RCC 7860 (cell line): ENCODE data around the gene SERINC3.

ENCODE experiments used
- DNase-seq: peaks from one replicate; pipeline ENCODE4 v3.0.0-alpha.2; 2015; ENCODE audit warnings: low spot score
- FAIRE-seq: peaks from 2 replicates; lab custom pipeline; 2012; peaks lifted over from hg19 to GRCh38; lab: Jason Lieb, UNC

Gene SERINC3

GRCh38 chr20:44533928-44534327 lies 12.1 kb upstream of the SERINC3 start:
- DNase-seq: no peak
- FAIRE-seq: no peak

DNA sequence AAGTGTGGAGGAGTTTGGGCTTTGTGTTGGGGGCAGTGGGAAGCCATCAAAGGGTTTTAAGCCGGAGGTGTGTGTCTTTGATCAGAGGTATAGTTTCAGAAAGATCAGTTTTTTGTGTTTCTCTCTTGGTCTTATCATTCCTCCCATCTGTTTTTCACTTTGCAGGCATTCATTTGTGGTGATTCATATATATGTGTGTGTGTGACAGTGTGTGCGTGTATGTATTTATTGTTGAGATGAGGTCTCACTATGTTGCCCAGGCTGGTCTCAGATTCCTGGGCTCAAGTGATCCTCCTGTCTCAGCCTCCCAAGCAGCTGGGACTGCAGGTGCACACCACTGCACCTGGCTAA lies 11.1 kb upstream of the SERINC3 start:
- peak; percentile 33 for DNase-seq

DNA sequence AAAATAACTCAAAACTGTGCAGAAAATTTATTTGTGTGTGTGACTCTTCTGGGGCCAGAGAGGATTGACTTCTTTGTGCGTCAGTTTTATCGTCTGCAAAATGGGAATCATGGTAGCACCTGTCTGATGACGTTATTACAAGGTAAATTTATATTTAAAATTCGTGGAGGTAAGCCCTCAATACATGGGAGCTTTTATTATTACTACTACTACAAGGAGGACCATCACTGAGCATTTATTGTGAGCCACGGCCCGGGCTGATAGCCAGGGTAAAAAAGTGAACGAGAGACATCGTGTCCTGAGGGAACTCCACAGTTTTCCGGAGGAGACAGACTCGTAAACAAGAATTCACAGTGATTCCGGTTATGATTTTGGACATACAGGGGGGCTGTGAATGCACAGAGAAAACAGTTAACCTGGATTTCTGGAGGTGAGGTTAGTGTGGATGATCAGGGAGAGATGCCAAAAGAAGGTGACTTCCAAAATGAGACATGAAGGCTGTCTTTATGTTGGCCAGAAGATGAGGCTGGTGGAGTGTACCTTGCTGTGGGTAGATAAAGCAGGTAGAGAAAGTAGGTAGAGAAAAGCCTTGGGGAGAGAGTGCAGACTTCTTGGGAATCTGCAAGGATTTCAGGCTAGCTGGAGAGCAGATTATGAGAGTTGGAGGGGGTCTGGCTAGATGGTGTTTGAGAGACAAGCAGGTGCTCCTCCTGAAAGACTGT lies 10.6 kb upstream of the SERINC3 start:
- DNase-seq (no peak), FAIRE-seq (no peak)

More for the DNA sequence above, 11.1 kb upstream of the SERINC3 start:
- FAIRE-seq: no peak

DNA sequence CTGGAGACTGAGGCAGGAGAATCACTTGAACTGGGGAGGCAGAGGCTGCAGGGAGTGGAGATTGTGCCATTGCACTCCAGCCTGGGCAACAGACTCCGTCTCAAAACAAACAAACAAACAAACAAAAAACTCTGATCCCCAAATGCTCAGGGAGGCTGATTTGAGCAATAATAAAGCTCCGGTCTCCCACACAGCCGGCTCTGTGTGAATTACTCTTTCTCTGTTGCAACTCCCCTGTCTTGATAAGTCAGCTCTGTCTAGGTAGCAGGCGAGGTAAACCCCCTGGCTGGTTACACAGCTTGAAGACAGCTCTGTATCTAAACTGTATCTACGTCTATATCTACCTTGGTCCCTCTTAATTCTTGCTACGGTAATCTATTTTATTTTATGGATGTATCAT lies 6.4 kb upstream of the SERINC3 start:
- FAIRE-seq: no peak
- DNase-seq: no peak

DNA sequence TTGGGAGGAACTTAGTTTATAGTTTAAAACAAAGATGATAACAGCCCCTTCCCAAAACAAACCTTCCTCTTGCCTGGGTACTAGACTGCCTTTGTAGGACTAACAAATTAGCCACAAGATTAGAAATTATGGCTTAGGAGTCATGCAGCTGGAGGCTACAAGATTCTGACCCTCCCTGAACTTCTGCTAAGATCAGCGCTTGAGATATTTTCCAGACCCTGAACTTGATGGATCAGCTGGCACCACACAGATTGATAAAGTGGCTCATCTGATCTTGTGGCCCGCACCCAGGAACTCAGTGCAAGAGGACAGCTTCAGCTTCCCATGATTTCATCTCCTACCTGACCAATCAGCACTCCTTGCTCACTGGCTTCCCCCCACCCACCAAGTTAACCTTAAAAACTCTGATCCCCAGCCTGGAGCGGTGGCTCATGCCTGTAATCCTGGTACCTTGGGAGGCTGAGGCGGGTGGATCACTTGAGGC lies 5.9 kb upstream of the SERINC3 start:
- DNase-seq: no peak

DNA sequence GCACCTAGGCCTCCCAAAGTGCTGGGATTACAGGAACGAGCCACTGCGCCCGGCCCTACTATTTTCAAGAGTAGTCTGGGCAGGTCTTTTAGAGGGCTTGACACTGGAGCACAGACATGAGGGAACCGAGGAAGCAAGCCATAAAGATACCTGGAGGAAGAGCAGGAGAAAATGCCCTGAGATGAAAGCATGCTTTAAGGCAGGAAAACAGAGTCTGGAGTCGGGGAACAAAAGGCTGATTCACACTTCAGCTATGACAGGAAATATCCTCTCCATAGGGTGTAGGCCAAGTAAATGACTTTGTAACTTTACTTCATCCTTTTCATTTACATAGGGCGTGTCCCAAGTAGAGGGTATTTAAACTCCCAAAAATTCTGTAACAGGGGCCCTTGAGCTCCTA lies 4.3 kb upstream of the SERINC3 start:
- FAIRE-seq (no peak), DNase-seq (peak; percentile 56)

More for the DNA sequence above, 5.9 kb upstream of the SERINC3 start:
- no peak for FAIRE-seq

- FAIRE-seq (no peak), DNase-seq (no peak)
These were observed 1.9 kb upstream of the SERINC3 start for GRCh38 chr20:44523746-44524145.

DNA sequence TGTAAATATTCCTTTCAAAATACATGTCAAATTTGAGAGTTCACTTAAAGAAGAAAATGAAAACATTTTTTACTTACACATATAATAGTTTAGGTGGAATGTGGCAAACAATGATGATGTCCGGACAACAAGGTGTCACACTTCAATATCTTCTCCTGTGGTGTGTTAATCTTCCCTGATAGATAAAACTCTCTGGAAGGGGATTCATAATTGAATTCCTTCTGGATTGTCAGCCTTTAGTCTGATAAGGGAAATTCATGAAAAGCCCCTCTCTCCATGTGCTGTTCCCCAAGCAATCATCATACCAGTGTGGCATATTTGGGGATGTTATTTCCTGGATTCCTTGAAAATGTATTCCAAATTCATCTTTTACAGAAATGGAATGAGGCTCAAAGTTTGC lies 971 bp upstream of the SERINC3 start:
- no peak for FAIRE-seq

DNA sequence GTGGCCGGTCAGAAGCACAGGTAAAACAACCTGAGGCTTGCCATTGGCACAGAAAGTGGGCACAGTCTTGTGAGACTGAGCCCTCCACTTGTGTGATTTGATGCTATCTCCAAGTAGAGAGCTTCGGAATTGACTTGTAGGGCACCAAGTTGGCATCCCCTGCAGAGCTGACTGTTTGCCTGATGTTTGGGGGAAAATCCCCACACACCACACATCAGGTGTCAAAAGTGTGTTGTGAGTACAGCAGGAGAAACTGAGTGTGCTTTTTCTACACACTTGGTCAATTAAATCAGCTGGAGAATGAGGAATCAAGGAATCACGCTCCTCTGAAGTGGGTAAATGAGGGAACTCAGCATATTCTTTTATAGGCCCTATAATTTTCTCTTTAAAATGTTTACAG lies 989 bp downstream of the SERINC3 start:
- no peak for FAIRE-seq
- DNase-seq: no peak

More for the DNA sequence above, 971 bp upstream of the SERINC3 start:
- DNase-seq: no peak

- DNase-seq: no peak
- FAIRE-seq: no peak
These were observed 3.6 kb downstream of the SERINC3 start for GRCh38 chr20:44518248-44518647.

DNA sequence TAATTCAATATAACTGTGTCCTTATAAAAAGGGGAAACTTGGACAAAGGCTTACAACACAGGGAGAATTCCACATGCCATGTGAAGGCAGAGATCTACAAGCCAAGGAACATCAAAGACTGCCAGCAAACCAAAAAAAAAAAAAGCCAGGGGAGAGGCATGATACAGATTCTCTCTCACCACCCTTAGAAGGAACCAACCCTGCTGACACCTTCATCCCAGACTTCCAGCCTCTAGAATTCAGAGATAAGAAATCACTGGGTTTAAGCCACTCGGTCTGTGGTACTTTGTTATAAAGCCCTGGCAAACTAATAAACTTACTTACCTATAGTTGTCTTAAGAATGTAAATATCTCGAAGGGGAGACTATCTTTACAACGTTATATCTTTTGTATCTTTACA lies 4.4 kb downstream of the SERINC3 start:
- FAIRE-seq: no peak
- no peak for DNase-seq

DNA sequence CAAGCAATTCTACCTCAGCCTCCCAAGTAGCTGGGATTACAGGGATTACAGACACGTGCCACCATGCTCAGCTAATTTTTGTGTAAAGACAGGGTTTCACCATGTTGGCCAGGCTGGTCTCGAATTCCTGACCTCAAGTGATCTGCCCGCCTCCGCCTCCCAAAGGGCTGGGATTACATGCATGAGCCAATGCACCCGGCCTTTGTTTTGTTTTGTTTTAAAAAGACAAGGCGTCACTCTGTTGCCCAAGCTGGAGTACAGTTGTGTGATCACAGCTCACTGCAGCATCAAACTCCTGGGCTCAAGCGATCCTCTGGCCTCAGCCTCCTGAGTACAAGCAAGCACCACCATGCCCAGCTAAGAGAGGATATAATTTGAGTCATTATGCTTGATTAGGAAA lies 5.4 kb downstream of the SERINC3 start:
- no peak for FAIRE-seq
- no peak for DNase-seq

DNA sequence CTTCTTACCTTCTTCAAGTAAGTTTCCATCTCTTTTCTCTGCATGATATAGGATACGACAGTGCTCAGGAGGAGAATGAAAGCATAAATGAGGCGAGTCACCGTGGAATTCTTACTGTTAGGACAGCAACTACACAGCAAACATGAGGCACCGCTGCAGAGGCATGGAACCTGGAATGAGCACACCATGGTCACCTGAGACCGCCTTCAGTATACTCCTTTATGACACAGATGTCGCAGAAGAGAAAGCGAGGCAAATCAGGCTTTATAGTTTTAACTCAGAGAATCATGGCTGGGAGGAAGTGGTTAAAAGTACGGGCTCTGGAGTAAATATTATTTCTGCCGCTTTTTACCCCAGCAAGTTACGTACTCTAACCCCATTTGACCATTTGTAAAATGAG lies 8.0 kb downstream of the SERINC3 start:
- DNase-seq (no peak), FAIRE-seq (no peak)

DNA sequence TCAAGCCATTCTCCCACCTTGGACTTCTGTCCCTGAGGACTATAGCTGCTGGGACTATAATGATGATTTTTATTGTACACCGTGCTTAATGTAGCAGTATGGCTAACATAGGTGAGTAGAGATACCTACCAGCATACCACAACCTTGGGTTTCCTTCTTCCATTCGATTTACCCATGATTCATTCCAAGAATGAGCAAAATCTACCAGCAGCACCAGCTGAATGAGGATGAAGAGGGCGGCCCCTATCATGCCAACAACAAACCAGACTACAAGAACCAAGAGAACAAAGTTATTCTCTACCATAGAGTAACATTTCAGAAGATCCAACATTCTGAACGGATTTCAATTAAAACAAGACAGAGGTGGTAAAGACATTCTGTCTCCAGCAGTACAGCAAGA lies 12.1 kb downstream of the SERINC3 start:
- FAIRE-seq: no peak
- DNase-seq: no peak

- DNase-seq (no peak), FAIRE-seq (no peak)
These were observed 17.2 kb downstream of the SERINC3 start for GRCh38 chr20:44504402-44505307.

DNA sequence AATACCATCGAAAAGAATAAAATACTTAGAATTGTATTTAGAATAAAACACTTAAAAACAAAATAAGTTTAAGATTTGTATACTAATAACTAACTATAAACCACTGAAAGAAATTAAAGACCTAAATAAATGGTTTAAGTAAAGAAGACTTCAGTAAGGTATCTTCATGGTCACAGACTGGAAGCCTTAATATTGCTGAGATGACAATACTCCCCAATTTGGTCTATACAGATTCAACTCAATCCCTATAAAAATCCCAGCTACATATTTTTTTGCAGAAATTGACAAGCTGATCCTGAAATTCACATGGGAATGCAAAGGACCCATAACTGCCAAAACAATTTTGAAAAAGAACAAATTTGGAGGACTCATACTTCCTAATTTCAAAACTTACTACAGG lies 18.9 kb downstream of the SERINC3 start:
- FAIRE-seq: peak; percentile 28
- DNase-seq: no peak

GRCh38 chr20:44501448-44501847 lies 20.4 kb downstream of the SERINC3 start:
- no peak for FAIRE-seq
- DNase-seq: peak; percentile 56

GRCh38 chr20:44500221-44500620 lies 21.6 kb downstream of the SERINC3 start:
- no peak for FAIRE-seq

GRCh38 chr20:44497761-44498160 lies 24.1 kb downstream of the SERINC3 start:
- DNase-seq: no peak
- FAIRE-seq: no peak

More at GRCh38 chr20:44500221-44500620, 21.6 kb downstream of the SERINC3 start:
- no peak for DNase-seq

DNA sequence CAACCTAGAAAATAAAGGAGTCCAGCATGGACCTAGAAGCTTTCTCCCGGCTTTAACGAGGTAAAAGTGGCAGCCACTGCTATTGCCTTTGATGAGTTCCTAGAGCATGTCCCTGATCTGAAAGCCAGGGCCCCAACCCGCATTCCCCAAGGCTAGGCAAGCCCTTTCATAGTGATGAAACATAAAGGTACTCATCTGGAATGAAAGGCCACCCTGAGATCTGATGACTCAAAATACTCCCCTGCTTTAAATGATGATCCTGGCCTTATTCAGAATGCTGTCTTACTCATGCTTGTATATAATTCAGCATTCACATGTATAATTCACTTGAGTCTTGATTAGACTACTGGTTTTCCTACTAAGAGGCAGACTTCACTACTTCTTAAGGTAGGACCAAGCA lies 24.9 kb downstream of the SERINC3 start:
- peak; percentile 97 for DNase-seq
- peak; percentile 97 for FAIRE-seq

GRCh38 chr20:44495802-44496481 lies 25.9 kb downstream of the SERINC3 start:
- peak; percentile 100 for DNase-seq
- peak; percentile 99 for FAIRE-seq
